Measurements from ENCODE around the gene C2orf66. TPM values are rescaled to one million over a fixed set of nuclear protein-coding genes. Genes with fewer than 3 reads are reported as not detected.

C2orf66 gene
- total and polyA plus RNA-seq, 2 of the 4 experiments (the other 2 are of a cell fraction): 0.27 TPM; not detected in 1

GRCh38 chr2:196804381-196804780 lies 4.8 kb downstream of the C2orf66 start:
- no peaks in the 10 kb centered on the region for H3K36me3 ChIP-seq (ENCODE audit: control insufficient read depth, insufficient read depth, low read length)
- no peak overlapping the region for H2BK120ac ChIP-seq (ENCODE audit: low read depth, low read length)
- intact Hi-C loops (cut with micrococcal nuclease): no loop called here
- H2BK20ac ChIP-seq (ENCODE audit: low read depth, low read length): no peak overlapping the region
- no peaks in the 10 kb centered on the region for H3K9me1 ChIP-seq (ENCODE audit: insufficient read depth, low read length)
- no peak overlapping the region for H2BK15ac ChIP-seq (ENCODE audit: low read depth, low read length)
- H3K18ac ChIP-seq (ENCODE audit: low read depth, low read length): no peak overlapping the region
- ChIA-PET POLR2A (ENCODE audit: unreplicated experiment) (no interaction called here), CTCF (no interaction called here)
- H3K56ac ChIP-seq (ENCODE audit: extremely low read depth, insufficient read depth, low read length): no peak overlapping the region
- H3K4me3 ChIP-seq (ENCODE audit: insufficient read depth, low read depth, low read length): no peak overlapping the region
- H3K27me3 ChIP-seq (ENCODE audit: control insufficient read depth, insufficient read depth, low read length): peaks cover 3% of the 10 kb centered on the region; the same call in 1 of the 2 replicates
- no TSS peak for BruUV-seq (replicated peaks)
- ATAC-seq (ENCODE audit: low read depth) (peak; percentile 30; the same call in 1 of the 2 replicates), DNase-seq (no peak)
- H2AK9ac ChIP-seq (replicated peaks; ENCODE audit: low read depth, low read length, poor library complexity): no peak overlapping the region
- no peaks in the 10 kb centered on the region for H3K4me1 ChIP-seq (ENCODE audit: control insufficient read depth, insufficient read depth, low read length)
- no peak overlapping the region for H3K9ac ChIP-seq (ENCODE audit: low read depth, low read length)
- H4K20me1 ChIP-seq (ENCODE audit: insufficient read depth, low read length): no peaks in the 10 kb centered on the region
- no peak overlapping the region for H4K5ac ChIP-seq (ENCODE audit: low read depth, low read length)
- H3K79me1 ChIP-seq (ENCODE audit: low read depth in 1 of 2, low read length in 2 of 2): peaks cover 0 to under 1% of the 10 kb centered on the region in 2 experiments; a peak in 1 of 4 replicates
- no peak overlapping the region for H3K4me2 ChIP-seq (ENCODE audit: low read depth, low read length)
- no peaks in the 10 kb centered on the region for H3K9me3 ChIP-seq (ENCODE audit: control insufficient read depth, insufficient read depth, low read length)
- TF ChIP-seq CEBPB (IDR thresholded peaks at IDR 0.05; ENCODE audit: low read depth, low read length) (no peak), RFX5 (IDR thresholded peaks at IDR 0.05; ENCODE audit: low read depth, low read length) (no peak), RCOR1 (IDR thresholded peaks at IDR 0.05; ENCODE audit: insufficient replicate concordance, low read length) (no peak), MXI1 (IDR thresholded peaks at IDR 0.05; ENCODE audit: borderline replicate concordance, low read depth, low read length) (no peak), NFE2L2 (IDR thresholded peaks at IDR 0.05; ENCODE audit: low read depth, low read length) (no peak), ELK1 (IDR thresholded peaks at IDR 0.05; ENCODE audit: borderline replicate concordance, low read depth, low read length) (no peak), CHD1 (IDR thresholded peaks at IDR 0.05; ENCODE audit: low read depth, low read length) (no peak), USF2 (IDR thresholded peaks at IDR 0.05; ENCODE audit: low read depth, low read length) (no peak), MAFK (IDR thresholded peaks at IDR 0.05; ENCODE audit: low read depth, low read length) (no peak), MAZ (IDR thresholded peaks at IDR 0.05; ENCODE audit: borderline replicate concordance, low read depth, low read length) (no peak), POLR2A (IDR thresholded peaks at IDR 0.05; ENCODE audit: low read depth, low read length) (no peak), BHLHE40 (IDR thresholded peaks at IDR 0.05; ENCODE audit: low read depth, low read length) (no peak), CTCF (conservative IDR thresholded peaks at IDR 0.05; ENCODE audit: low read depth, low read length) (no peak), SMC3 (IDR thresholded peaks at IDR 0.05; ENCODE audit: low read depth, low read length) (no peak), FOS (IDR thresholded peaks at IDR 0.05; ENCODE audit: low read depth, low read length) (no peak), RAD21 (IDR thresholded peaks at IDR 0.05; ENCODE audit: low read length) (no peak)
- H3K23ac ChIP-seq (ENCODE audit: low read depth, low read length): no peak overlapping the region
- no peak overlapping the region for H2AK5ac ChIP-seq (ENCODE audit: low read depth, low read length)
- dilution Hi-C loops (cut with HindIII; ENCODE audit: low sequenced_read_pairs, unreplicated experiment): no loop called here
- no peak overlapping the region for H4K8ac ChIP-seq (ENCODE audit: low read depth in 2 of 2, low read length in 2 of 2)
- no CpG with 5 or more reads among the region's 1 CpG for WGBS, 2 experiments (ENCODE audit: extremely low coverage in 2 of 2, insufficient read length in 1 of 2)
- H3K14ac ChIP-seq (replicated peaks; ENCODE audit: low read depth, low read length): no peak overlapping the region
- H3K4ac ChIP-seq (ENCODE audit: low read depth, low read length): no peak overlapping the region
- H2BK5ac ChIP-seq (ENCODE audit: low read depth, low read length, poor library complexity, severe bottlenecking): no peak overlapping the region
- no peak overlapping the region for H2AFZ ChIP-seq (replicated peaks; ENCODE audit: low read length, poor library complexity)
- H4K91ac ChIP-seq (ENCODE audit: insufficient read depth, low read depth, low read length): no peak overlapping the region
- in situ Hi-C loops (cut with MboI; ENCODE audit: low sequenced_read_pairs): no loop called here
- no peak overlapping the region for H3K27ac ChIP-seq (ENCODE audit: insufficient read depth, low read length)

Measured in IMR-90 (cell line).